Naive thymus-derived CD4-positive, alpha-beta T cell (primary cell): ENCODE measurements around the gene ZNF773. TPM values are rescaled to one million over a fixed set of nuclear protein-coding genes. Genes with fewer than 3 reads are reported as not detected.
"Not testable (repeated sequence)": the region's sequence is repeated elsewhere in the genome, so short reads cannot be mapped to it uniquely, and the experiment has no call there.

Source experiments
- ATAC-seq: fragments of 150-1000 bp; cut with Tn5 transposase; 2 replicates; pipeline ENCODE4 v1.10.0; 2021; ENCODE audit warnings: mild to moderate bottlenecking, moderate library complexity
- CTCF ChIA-PET: fragments of 350-600 bp; sonication (Branson Sonifier 250); formaldehyde crosslinking; loops from one replicate; lab custom pipeline; 2021; ENCODE audit warnings: antibody characterized with exemption; lab: Charles Lee
- POLR2A ChIA-PET: fragments of 350-600 bp; sonication (Branson Sonifier 250); formaldehyde crosslinking; loops from one replicate; lab custom pipeline; 2021; ENCODE audit warnings: antibody characterized with exemption, inconsistent platforms; lab: Charles Lee
- DNase-seq, 9 donors: peaks; one replicate each; pipeline versions ENCODE4 v3.0.0 to v3.0.0-alpha.2; 2020 to 2022; ENCODE audit warnings: mixed read lengths in 1 of 9
- H3K27ac ChIP-seq: one replicate; pipeline ENCODE4 v1.7.0; 2013; ENCODE audit warnings: mild to moderate bottlenecking, low read depth, low read length, moderate library complexity
- H3K27me3 ChIP-seq, 2 donors: one replicate each; pipeline ENCODE4 v1.7.0; 2013; ENCODE audit warnings: low read length in 2 of 2, mild to moderate bottlenecking in 2 of 2, moderate library complexity in 2 of 2; ENCODE audit not compliant: control insufficient read depth in 2 of 2, insufficient read depth in 2 of 2
- H3K36me3 ChIP-seq, 3 experiments: 1 replicate in 2 of 3; 2 replicates in 1 of 3; pipeline ENCODE4 v1.7.0; 2013; ENCODE audit warnings: low read length in 3 of 3, mild to moderate bottlenecking in 3 of 3, moderate library complexity in 1 of 3; ENCODE audit not compliant: insufficient read depth in 3 of 3, control insufficient read depth in 2 of 3
- H3K4me1 ChIP-seq, 2 donors: one replicate each; pipeline ENCODE4 v1.7.0; 2013; ENCODE audit warnings: low read length in 2 of 2, mild to moderate bottlenecking in 2 of 2, moderate library complexity in 1 of 2; ENCODE audit not compliant: control insufficient read depth in 2 of 2, insufficient read depth in 2 of 2
- H3K4me3 ChIP-seq: 2 replicates; pipeline ENCODE4 v1.7.0; 2013; ENCODE audit warnings: mild to moderate bottlenecking, low read length
- H3K9me3 ChIP-seq, 3 experiments: 1 replicate in 2 of 3; 2 replicates in 1 of 3; pipeline ENCODE4 v1.7.0; 2013; ENCODE audit warnings: low read length in 3 of 3; ENCODE audit not compliant: control insufficient read depth in 2 of 3
- H3K27ac Mint-ChIP-seq, 9 donors: one replicate each; pipeline ENCODE4 v1.8.0; 2020 to 2022; ENCODE audit warnings: mixed read lengths in 9 of 9, mild to moderate bottlenecking in 8 of 9, moderate library complexity in 5 of 9, inconsistent platforms in 2 of 9
- H3K27me3 Mint-ChIP-seq, 5 donors: one replicate each; pipeline ENCODE4 v1.8.0; 2021 to 2022; ENCODE audit warnings: mixed read lengths in 5 of 5, mild to moderate bottlenecking in 1 of 5
- H3K36me3 Mint-ChIP-seq, 5 donors: one replicate each; pipeline ENCODE4 v1.8.0; 2020 to 2022; ENCODE audit warnings: mixed read lengths in 5 of 5, mild to moderate bottlenecking in 3 of 5, inconsistent platforms in 1 of 5
- H3K4me1 Mint-ChIP-seq, 7 donors: one replicate each; pipeline ENCODE4 v1.8.0; 2020 to 2022; ENCODE audit warnings: mixed read lengths in 7 of 7, mild to moderate bottlenecking in 3 of 7, inconsistent platforms in 1 of 7
- H3K4me3 Mint-ChIP-seq, 10 donors: one replicate each; pipeline ENCODE4 v1.8.0; 2020 to 2022; ENCODE audit warnings: mild to moderate bottlenecking in 10 of 10, mixed read lengths in 10 of 10, moderate library complexity in 6 of 10, inconsistent platforms in 2 of 10
- H3K9me3 Mint-ChIP-seq, 11 donors: one replicate each; pipeline ENCODE4 v1.8.0; 2020 to 2022; ENCODE audit warnings: mixed read lengths in 11 of 11, mild to moderate bottlenecking in 4 of 11, inconsistent platforms in 1 of 11, moderate library complexity in 1 of 11
- intact Hi-C, 2 donors: fragments of 100-400 bp; cut with micrococcal nuclease; formaldehyde crosslinking; loops; one replicate each; pipeline ENCODE4 v1.15.1; 2023
- polyA plus RNA-seq, 2 donors: library from polyadenylated mRNA; unstranded; fragments of 300-500 nt; fragmentation: Illumina TruSeq; gene quantifications; one replicate each; pipeline ENCODE4 v1.2.3, GENCODE V29; 2021
- total RNA-seq, 6 experiments: library from RNA in 5 of 6; stranded (reverse) in 5 of 6; gene quantifications; 1 replicate in 5 of 6; 2 replicates in 1 of 6; pipeline ENCODE4 v1.2.3 and lab custom pipeline; 2021 to 2026

The ZNF773 gene
- total and polyA plus RNA-seq, 7 experiments from 2014 or later = 5.8 to 32.7 (median 14.4) TPM

- Histone ChIP-seq H3K36me3 (peaks cover 23 to 69% (median 34%) of the 10 kb centered on the region in 3 experiments), H3K4me1 (peaks cover 0 to under 1% of the 10 kb centered on the region in 2 donors), H3K27me3 (no peaks in the 10 kb centered on the region), H3K9me3 (peaks cover 0 to 66% (median 23%) of the 10 kb centered on the region in 3 experiments), H3K27ac (no peak overlapping the region), H3K4me3 (no peak overlapping the region)
- Mint-ChIP-seq H3K36me3 (peaks cover 47 to 88% (median 82%) of the 10 kb centered on the region in 5 donors), H3K9me3 (peaks cover 19 to 93% (median 66%) of the 10 kb centered on the region in 11 donors), H3K4me3 (peak overlapping the region in 2 of 10 donors; percentile 52 to 64), H3K27me3 (no peaks in the 10 kb centered on the region), H3K4me1 (peaks cover 7 to 21% (median 16%) of the 10 kb centered on the region in 7 donors), H3K27ac (no peak overlapping the region)
- ATAC-seq (no peak), DNase-seq (no peak)
- ChIA-PET POLR2A (no interaction called here), CTCF (no interaction called here)
- intact Hi-C loops = no loop called here
Measured at GRCh38 chr19:57506163-57506562, 6.4 kb downstream of the ZNF773 start.

DNA sequence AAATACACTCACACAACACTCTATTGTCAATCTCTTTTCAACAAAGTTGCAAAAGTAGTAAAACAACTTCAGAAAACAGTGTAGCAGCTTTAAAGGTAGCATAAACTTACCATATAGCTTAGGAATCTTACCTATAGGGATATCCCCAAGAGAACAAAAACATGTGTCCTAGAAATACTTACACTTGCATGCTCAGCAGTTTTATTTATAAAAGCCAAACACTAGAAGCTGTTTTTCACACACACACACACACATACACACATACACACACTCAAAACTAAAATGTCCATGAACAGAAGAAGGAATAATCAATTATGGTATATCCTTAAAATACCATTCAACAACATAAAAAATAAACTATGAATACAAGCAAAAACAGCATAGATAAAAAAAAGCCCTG, 11.7 kb downstream of the ZNF773 start:
- Histone ChIP-seq H3K27ac (no peak overlapping the region), H3K4me1 (no peaks in the 10 kb centered on the region), H3K9me3 (peaks cover 11 to 83% (median 32%) of the 10 kb centered on the region in 3 experiments), H3K4me3 (no peak overlapping the region), H3K36me3 (peaks cover 11 to 62% (median 15%) of the 10 kb centered on the region in 3 experiments), H3K27me3 (no peaks in the 10 kb centered on the region)
- Mint-ChIP-seq H3K4me3 (no peak overlapping the region), H3K27ac (no peak overlapping the region), H3K27me3 (no peaks in the 10 kb centered on the region), H3K4me1 (no peaks in the 10 kb centered on the region), H3K9me3 (peaks cover 17 to 92% (median 73%) of the 10 kb centered on the region in 11 donors), H3K36me3 (peaks cover 47 to 81% (median 79%) of the 10 kb centered on the region in 5 donors)
- ChIA-PET CTCF (interaction anchor here (0.7 kb wide), 1 partner anchor 490 kb away, joined by 4 read pairs; no protein-coding TSS in a partner anchor), POLR2A (no interaction called here)
- intact Hi-C loops = no loop called here
- DNase-seq (no peak), ATAC-seq (no peak)

GRCh38 chr19:57512845-57513244, 13.1 kb downstream of the ZNF773 start:
- H3K27me3 ChIP-seq = no peaks in the 10 kb centered on the region
- Mint-ChIP-seq H3K27ac (no peak overlapping the region), H3K36me3 (peaks cover 45 to 82% (median 79%) of the 10 kb centered on the region in 5 donors), H3K4me1 (no peaks in the 10 kb centered on the region), H3K9me3 (peaks cover 17 to 93% (median 68%) of the 10 kb centered on the region in 11 donors), H3K4me3 (no peak overlapping the region), H3K27me3 (no peaks in the 10 kb centered on the region)
- peaks cover 11 to 80% (median 26%) of the 10 kb centered on the region in 3 experiments for H3K9me3 ChIP-seq
- H3K4me1 ChIP-seq = no peaks in the 10 kb centered on the region
- no peak for ATAC-seq
- H3K27ac ChIP-seq = no peak overlapping the region
- peaks cover 0 to 61% (median 4%) of the 10 kb centered on the region in 3 experiments for H3K36me3 ChIP-seq
- peak overlapping the region; percentile 25 for H3K4me3 ChIP-seq
- DNase-seq = no peak
- ChIA-PET POLR2A (no interaction called here), CTCF (no interaction called here)
- intact Hi-C loops = no loop called here

DNA sequence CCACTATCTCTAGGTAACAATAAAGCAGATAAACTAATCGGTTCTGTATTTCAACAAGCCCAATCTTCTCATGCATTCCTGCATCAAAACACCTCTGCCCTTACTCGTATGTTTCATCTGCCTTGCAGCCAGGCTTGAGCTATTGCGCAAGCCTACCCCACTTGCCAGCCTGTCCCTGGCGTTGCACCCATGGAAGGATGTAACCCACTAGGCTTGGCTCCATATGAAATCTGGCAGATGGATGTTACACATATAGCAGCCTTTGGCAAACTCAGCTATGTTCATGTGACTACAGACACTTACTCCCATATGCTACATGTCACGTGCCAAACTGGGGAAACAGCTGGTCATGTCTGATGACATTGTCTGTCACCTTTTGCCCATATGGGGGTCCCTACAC, 15.5 kb downstream of the ZNF773 start:
- no peak overlapping the region for H3K27ac ChIP-seq
- ChIA-PET CTCF (no interaction called here), POLR2A (interaction anchor here (1.7 kb wide), 1 partner anchor 14 kb away, joined by 3 read pairs; no protein-coding TSS in a partner anchor)
- H3K27ac Mint-ChIP-seq = no peak overlapping the region
- no peak for DNase-seq
- H3K4me3 ChIP-seq = no peak overlapping the region
- no peaks in the 10 kb centered on the region for H3K27me3 ChIP-seq
- peaks cover 36 to 76% (median 64%) of the 10 kb centered on the region in 5 donors for H3K36me3 Mint-ChIP-seq
- intact Hi-C loops = no loop called here
- ATAC-seq = no peak
- H3K4me3 Mint-ChIP-seq = no peak overlapping the region
- H3K4me1 Mint-ChIP-seq = no peaks in the 10 kb centered on the region
- H3K4me1 ChIP-seq = no peaks in the 10 kb centered on the region
- H3K27me3 Mint-ChIP-seq = no peaks in the 10 kb centered on the region
- H3K9me3 Mint-ChIP-seq = peaks cover 16 to 92% (median 61%) of the 10 kb centered on the region in 11 donors
- peaks cover 11 to 74% (median 18%) of the 10 kb centered on the region in 3 experiments for H3K9me3 ChIP-seq
- peaks cover 0 to 52% (median 4%) of the 10 kb centered on the region in 3 experiments for H3K36me3 ChIP-seq

- CTCF ChIA-PET, H3K27me3 ChIP-seq, H3K27me3 Mint-ChIP-seq, H3K4me3 Mint-ChIP-seq, H3K4me1 ChIP-seq, H3K4me1 Mint-ChIP-seq, H3K27ac Mint-ChIP-seq, POLR2A ChIA-PET, H3K4me3 ChIP-seq, H3K27ac ChIP-seq, DNase-seq, ATAC-seq, intact Hi-C loops: not testable (repeated sequence)
- peaks cover 0 to 46% (median 4%) of the 10 kb centered on the region in 3 experiments for H3K36me3 ChIP-seq
- Mint-ChIP-seq H3K36me3 (peaks cover 27 to 66% (median 56%) of the 10 kb centered on the region in 5 donors), H3K9me3 (peaks cover 8 to 90% (median 54%) of the 10 kb centered on the region in 11 donors)
- peaks cover 9 to 58% (median 15%) of the 10 kb centered on the region in 3 experiments for H3K9me3 ChIP-seq
Measured at GRCh38 chr19:57518021-57518420, 18.3 kb downstream of the ZNF773 start.

GRCh38 chr19:57527136-57527881, 27.6 kb downstream of the ZNF773 start, which contains the start of gene ZNF549:
Gene ZNF549 (plus strand): TSS chr19:57527356. CDS start chr19:57527574, 218 bp downstream.
- ChIA-PET POLR2A (interaction anchor here (0.9 to 1.3 kb wide), 4 partner anchors 32 to 292 kb away, joined by 3 to 4 read pairs (median 4); partner anchors contain the start of gene ZNF134), CTCF (no interaction called here)
- DNase-seq = peak; percentile 65 to 90 (median 88)
- intact Hi-C loops = loop anchor here (1.0 to 5.0 kb wide), 15 partner anchors 28 to 475 kb away; partner anchors contain the start of genes TRAPPC2B (in 2 of the 2), ZNF17 (in 2 of the 2), ZNF419 (in 2 of the 2) and ZNF547 (in 2 of the 2)
- peaks cover 6 to 74% (median 48%) of the 10 kb centered on the region in 11 donors for H3K9me3 Mint-ChIP-seq
- H3K27ac ChIP-seq = peak within 1 kb of the TSS; percentile 94
- peaks cover 23 to 54% (median 47%) of the 10 kb centered on the region in 5 donors for H3K36me3 Mint-ChIP-seq
- peak within 1 kb of the TSS; percentile 80 to 98 (median 95) for H3K27ac Mint-ChIP-seq
- peaks cover 0 to 4% (median 0%) of the 10 kb centered on the region in 5 donors for H3K27me3 Mint-ChIP-seq
- peak within 1 kb of the TSS; percentile 89 to 98 (median 96) for H3K4me3 Mint-ChIP-seq
- peaks cover 0 to 28% (median 10%) of the 10 kb centered on the region in 3 experiments for H3K36me3 ChIP-seq
- peak within 1 kb of the TSS; percentile 98 for H3K4me3 ChIP-seq
- peaks cover 14 to 18% of the 10 kb centered on the region in 2 donors for H3K4me1 ChIP-seq
- peaks cover 15 to 36% (median 32%) of the 10 kb centered on the region in 7 donors for H3K4me1 Mint-ChIP-seq
- peak; percentile 99 for ATAC-seq
- H3K27me3 ChIP-seq = no peaks in the 10 kb centered on the region
- peaks cover 0 to 30% (median 14%) of the 10 kb centered on the region in 3 experiments for H3K9me3 ChIP-seq
